Brain microvascular endothelial cell (primary cell): ENCODE data around the gene OPRD1.

Source experiments
- DNase-seq: peaks from one replicate; pipeline ENCODE4 v3.0.0-alpha.2; 2020
- H3K27ac ChIP-seq: fragments of 250-450 bp; sonication (Bioruptor Pico); 2 replicates; pipeline ENCODE4 v1.5.1; 2020; ENCODE audit warnings: mild to moderate bottlenecking, moderate library complexity
- H3K27me3 ChIP-seq: fragments of 250-450 bp; sonication (Bioruptor Pico); replicated peaks from 2 replicates; pipeline ENCODE4 v1.5.1; 2020; ENCODE audit warnings: mild to moderate bottlenecking
- H3K36me3 ChIP-seq: fragments of 250-450 bp; sonication (Bioruptor Pico); replicated peaks from 2 replicates; pipeline ENCODE4 v1.5.1; 2020; ENCODE audit warnings: mild to moderate bottlenecking
- H3K4me3 ChIP-seq: 2 replicates; pipeline ENCODE4 v1.5.1; 2011; ENCODE audit warnings: low read depth, mild to moderate bottlenecking, control low read depth, low read length, moderate library complexity
- CTCF ChIP-seq: IDR thresholded peaks from 2 replicates; pipeline ENCODE4 v1.5.1; 2011; ENCODE audit warnings: low read depth, mild to moderate bottlenecking, moderate library complexity, low read length, control low read depth, inconsistent platforms; ENCODE audit errors: missing control alignments
- in situ Hi-C: cut with HindIII; loops from 2 replicates; pipeline ENCODE4 v1.10.0; 2017; ENCODE audit warnings: low sequenced_read_pairs, low pct_ligation_motif_present

OPRD1 gene

GRCh38 chr1:28775121-28775942 lies 36.6 kb upstream of the OPRD1 start:
- Histone ChIP-seq H3K36me3 (peaks cover 15% of the 10 kb centered on the region), H3K4me3 (peak overlapping the region; percentile 43), H3K27ac (no peak overlapping the region), H3K27me3 (no peaks in the 10 kb centered on the region)
- in situ Hi-C loops = no loop called here
- TF ChIP-seq CTCF = peak; percentile 1
- peak; percentile 25 for DNase-seq

- Histone ChIP-seq H3K27me3 (no peaks in the 10 kb centered on the region), H3K36me3 (peaks cover 8% of the 10 kb centered on the region), H3K27ac (no peak overlapping the region), H3K4me3 (no peak overlapping the region)
- no peak for DNase-seq
- TF ChIP-seq CTCF = no peak
- in situ Hi-C loops = no loop called here
Measured at GRCh38 chr1:28776341-28776740, 35.6 kb upstream of the OPRD1 start.

GRCh38 chr1:28778021-28778420 lies 33.9 kb upstream of the OPRD1 start:
- no peak for TF ChIP-seq CTCF
- no peak overlapping the region for H3K4me3 ChIP-seq

GRCh38 chr1:28779751-28780408 lies 32.1 kb upstream of the OPRD1 start:
- no peak for TF ChIP-seq CTCF
- no peaks in the 10 kb centered on the region for H3K27me3 ChIP-seq
- no peak overlapping the region for H3K4me3 ChIP-seq
- DNase-seq = no peak
- in situ Hi-C loops = no loop called here
- no peak overlapping the region for H3K27ac ChIP-seq
- no peaks in the 10 kb centered on the region for H3K36me3 ChIP-seq

More at GRCh38 chr1:28778021-28778420, 33.9 kb upstream of the OPRD1 start:
- Histone ChIP-seq H3K27me3 (no peaks in the 10 kb centered on the region), H3K36me3 (peaks cover 6% of the 10 kb centered on the region), H3K27ac (no peak overlapping the region)
- in situ Hi-C loops = no loop called here
- no peak for DNase-seq

GRCh38 chr1:28781305-28781704 lies 30.7 kb upstream of the OPRD1 start:
- H3K27me3 ChIP-seq = no peaks in the 10 kb centered on the region
- TF ChIP-seq CTCF = no peak
- no peak overlapping the region for H3K4me3 ChIP-seq
- H3K36me3 ChIP-seq = no peaks in the 10 kb centered on the region
- no peak overlapping the region for H3K27ac ChIP-seq
- DNase-seq = no peak
- in situ Hi-C loops = no loop called here
